Erythroblast (primary cell): ENCODE results near the gene HSFX1.
"Not testable (repeated sequence)": the region's sequence is repeated elsewhere in the genome, so short reads cannot be mapped to it uniquely, and the experiment has no call there.

Experiments
- GATA1 ChIP-seq: IDR thresholded peaks from 2 replicates; pipeline ENCODE4 v1.6.1; 2011; ENCODE audit warnings: low read depth, mild to moderate bottlenecking, control low read depth, low read length, moderate library complexity
- POLR2A ChIP-seq: IDR thresholded peaks from 2 replicates; pipeline ENCODE4 v1.6.1; 2011; ENCODE audit warnings: mild to moderate bottlenecking, low read length

DNA sequence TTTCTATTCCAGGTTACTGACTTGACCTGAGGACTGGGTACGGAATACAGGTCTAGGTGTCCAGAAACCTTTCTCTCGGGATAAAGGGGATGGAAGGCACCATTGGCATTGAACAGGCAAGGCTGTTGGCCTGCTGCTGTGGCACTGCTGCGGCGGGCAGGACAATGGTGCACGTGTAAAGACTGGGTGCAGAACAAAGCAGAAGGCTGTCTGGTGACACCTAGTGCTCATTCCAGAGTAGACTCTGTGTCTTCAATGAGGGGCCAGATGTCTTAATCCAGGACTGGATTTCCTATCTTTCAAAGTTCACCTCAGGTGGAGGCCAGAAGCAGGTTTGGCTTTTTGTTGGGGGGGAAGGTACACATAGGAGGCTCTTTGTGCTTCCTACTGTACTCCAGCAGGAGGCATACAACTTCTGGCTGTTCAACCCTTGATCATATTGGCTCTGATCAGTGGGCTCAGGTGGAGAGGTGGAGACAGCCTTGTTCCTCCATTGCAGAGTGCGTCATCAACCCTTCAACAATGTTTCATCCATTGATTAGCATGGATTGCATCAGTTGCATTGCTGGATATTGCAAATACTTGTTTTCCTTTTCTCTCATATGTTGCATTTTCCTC lies 27.4 kb upstream of the HSFX1 start:
- TF ChIP-seq POLR2A, GATA1: not testable (repeated sequence)
